GM12801 (cell line): ENCODE measurements around the gene DPP10.

Experiments
- TF ChIP-seq, protein P1 (sequence below): IDR thresholded peaks from one replicate; pipeline ENCODE4 v1.5.1; 2011; ENCODE audit warnings: control low read depth; ENCODE audit not compliant: insufficient read length; ENCODE audit errors: extremely low read depth

The DPP10 gene

DNA sequence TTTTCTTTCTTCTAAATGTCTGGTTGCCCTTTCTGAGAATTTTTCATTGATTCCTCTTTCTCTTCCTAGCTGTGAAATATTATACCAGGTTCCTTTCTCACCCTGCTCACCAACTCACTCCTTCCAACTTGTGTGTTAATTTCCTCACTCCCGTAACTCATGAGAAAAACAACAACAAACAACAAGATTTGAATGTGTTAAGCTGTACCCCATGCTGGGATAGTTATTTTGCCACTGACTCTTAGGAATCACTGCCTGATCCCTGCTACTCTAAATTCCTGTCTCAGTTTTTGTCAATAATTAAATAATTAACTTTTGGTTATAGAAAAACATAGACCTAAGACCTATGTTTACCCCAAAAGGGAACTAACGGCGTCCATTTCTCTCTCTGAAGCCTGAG, 242.7 kb downstream of the DPP10 start:
- TF ChIP-seq, protein P1, sequence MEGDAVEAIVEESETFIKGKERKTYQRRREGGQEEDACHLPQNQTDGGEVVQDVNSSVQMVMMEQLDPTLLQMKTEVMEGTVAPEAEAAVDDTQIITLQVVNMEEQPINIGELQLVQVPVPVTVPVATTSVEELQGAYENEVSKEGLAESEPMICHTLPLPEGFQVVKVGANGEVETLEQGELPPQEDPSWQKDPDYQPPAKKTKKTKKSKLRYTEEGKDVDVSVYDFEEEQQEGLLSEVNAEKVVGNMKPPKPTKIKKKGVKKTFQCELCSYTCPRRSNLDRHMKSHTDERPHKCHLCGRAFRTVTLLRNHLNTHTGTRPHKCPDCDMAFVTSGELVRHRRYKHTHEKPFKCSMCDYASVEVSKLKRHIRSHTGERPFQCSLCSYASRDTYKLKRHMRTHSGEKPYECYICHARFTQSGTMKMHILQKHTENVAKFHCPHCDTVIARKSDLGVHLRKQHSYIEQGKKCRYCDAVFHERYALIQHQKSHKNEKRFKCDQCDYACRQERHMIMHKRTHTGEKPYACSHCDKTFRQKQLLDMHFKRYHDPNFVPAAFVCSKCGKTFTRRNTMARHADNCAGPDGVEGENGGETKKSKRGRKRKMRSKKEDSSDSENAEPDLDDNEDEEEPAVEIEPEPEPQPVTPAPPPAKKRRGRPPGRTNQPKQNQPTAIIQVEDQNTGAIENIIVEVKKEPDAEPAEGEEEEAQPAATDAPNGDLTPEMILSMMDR, result no peak

DNA sequence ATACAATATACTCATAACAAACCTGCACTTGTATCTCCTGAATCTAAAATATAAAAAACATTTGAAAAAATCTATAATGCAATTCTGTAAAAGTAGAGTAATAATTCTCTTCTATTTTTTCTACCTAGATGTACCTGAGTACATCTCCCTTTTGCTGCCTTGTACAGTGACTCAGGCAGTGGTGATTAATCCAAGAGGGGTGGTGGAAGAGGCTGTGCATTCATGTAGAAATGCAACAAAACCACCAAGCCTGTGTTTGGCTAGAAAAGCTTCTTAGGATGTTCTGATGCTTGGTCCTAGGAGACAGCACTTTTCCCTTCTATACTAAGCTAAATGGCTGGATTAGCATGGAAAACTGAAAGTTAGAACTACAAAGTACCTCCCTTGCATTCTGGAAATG, 245.8 kb downstream of the DPP10 start:
- TF ChIP-seq, protein P1, result no peak

DNA sequence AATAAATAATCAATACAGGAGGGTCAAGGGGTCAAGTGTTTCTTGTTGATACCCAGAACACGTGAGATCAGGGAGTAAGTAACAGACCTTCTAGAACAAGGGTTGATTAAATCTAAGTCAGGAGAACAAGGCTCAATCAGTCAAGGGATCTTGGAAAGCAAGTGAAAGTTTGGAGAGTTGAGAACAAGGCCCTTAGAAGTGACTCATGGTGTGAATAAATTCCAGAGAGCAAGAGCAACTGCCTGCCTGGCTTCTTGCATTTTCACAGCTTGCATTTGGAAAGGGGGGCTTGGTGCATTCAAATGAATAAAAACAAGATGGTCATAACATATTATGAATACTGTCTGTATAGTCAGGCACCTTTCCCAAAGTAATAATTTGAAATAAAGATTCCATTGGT, 256.1 kb downstream of the DPP10 start:
- TF ChIP-seq, protein P1, result no peak

DNA sequence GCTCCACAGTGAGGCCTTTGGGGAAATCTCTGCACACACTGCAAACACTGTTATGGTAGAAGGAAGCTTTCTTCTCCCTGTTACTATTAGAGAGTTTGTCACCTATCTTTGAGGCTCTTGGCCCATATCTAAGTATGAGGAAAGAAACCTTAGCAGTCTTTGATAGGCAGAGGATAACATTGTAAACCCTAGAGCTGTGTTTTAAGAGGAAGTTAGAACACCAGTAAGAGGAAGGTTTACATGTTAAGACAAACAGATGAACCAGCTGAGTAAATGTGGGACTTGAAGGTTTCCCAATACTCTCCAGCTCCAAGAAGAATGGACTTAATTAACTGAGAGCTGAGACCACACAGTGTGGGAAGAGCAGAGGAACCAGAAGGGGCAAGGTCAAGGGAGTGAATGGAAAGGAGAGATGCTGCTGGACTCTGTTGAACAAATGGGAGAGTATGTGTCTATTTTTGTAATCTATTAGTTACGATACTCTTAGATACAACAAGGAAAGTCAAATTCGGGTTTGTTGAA, 257.0 kb downstream of the DPP10 start:
- TF ChIP-seq, protein P1, result no peak

DNA sequence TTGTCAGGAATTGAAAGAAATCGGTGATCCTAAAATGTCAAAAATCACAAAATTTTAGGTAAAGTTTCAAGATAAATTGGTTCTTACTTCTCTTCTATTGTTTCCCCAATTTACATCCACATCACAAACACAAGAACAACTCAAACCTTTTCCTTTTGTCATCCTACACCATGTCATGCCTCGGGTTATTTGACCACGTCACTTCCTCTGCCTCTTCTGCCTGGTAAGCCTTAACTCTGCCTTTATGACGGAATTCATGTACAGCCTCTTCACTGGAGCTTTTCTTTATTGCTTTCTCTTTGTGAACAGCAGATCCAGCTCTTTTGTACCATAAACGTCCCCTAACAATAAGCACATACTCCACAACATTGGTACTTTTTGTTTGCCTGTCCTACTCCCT, 258.0 kb downstream of the DPP10 start:
- TF ChIP-seq, protein P1, result no peak

DNA sequence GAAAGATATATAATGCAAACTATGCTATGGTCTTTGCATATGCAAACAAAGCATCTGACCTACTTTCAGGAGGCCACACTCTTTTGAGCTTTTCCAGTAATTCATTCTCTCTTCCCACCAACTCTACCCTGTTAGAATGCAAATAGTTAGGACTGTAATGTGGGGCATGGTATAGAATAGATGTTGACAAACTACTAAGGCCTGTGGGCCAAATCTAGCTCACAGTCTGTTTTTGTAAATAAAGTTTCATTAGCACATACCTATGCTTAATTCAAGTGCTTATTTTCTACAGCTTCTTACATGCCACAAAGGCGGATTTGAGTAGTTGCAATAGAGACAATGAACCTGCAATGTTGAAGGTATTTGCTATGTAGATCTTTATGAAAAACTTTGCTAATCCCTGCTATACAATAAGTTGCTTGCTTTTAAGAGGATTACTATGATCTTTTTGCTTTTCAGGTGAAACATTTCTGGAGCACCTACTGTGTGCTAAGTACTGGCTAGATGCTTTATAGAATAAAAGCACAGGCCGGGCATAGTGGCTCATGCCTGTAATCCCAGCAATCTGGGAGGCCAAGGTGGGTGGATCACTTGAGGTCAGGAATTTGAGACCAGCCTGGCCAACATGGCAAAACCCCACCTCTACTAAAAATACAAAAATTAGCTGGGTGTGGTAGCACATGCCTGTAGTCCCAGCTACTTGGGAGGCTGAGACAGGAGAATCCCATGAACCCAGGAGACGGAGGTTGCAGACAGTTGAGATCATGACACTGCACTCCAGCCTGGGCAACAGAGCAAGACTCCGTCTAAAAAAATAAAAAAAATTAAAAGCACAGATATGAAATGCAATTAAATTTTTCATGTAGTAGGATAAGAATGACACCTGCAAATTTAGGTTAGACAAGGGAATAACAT, 267.8 kb downstream of the DPP10 start:
- TF ChIP-seq, protein P1, result no peak

DNA sequence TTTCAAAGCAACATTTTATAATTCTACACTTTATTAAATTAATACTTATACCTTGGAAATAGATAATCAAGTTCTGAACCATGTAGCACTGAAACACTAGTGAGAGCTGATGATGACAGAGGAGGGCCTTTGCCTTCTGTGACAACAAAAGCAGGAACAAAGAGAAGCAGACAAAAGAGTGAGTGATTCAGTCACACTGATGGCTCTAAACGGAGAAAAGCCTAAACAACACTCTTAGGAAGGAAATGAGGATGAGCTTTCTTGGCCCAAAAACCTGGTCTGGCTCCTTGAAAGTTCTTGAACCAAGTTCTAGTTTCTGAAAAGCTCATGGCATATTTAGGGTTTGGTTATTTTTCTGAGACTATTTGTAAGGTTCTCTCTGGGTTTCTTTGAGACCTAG, 271.9 kb downstream of the DPP10 start:
- TF ChIP-seq, protein P1, result no peak
